Measurements from ENCODE around the gene NDUFA8.
"Not testable (repeated sequence)": the region's sequence is repeated elsewhere in the genome, so short reads cannot be mapped to it uniquely, and the experiment has no call there.

Gene NDUFA8

GRCh38 chr9:122121931-122122330 lies 37.6 kb downstream of the NDUFA8 start:
- no peak for DNase-seq

- no peak for DNase-seq
These were observed 38.2 kb downstream of the NDUFA8 start for GRCh38 chr9:122121391-122121790.

GRCh38 chr9:122120316-122121071 lies 39.1 kb downstream of the NDUFA8 start:
- DNase-seq, result no peak

- no peak for DNase-seq
These were observed 39.9 kb downstream of the NDUFA8 start for GRCh38 chr9:122119721-122120120.

GRCh38 chr9:122119166-122119521 lies 40.4 kb downstream of the NDUFA8 start:
- no peak for DNase-seq

GRCh38 chr9:122118343-122119165 lies 41.0 kb downstream of the NDUFA8 start:
- no peak for DNase-seq

- DNase-seq, result not testable (repeated sequence)
These were observed 42.3 kb downstream of the NDUFA8 start for GRCh38 chr9:122117241-122117640.

GRCh38 chr9:122116448-122117173 lies 43.0 kb downstream of the NDUFA8 start:
- no peak for DNase-seq

- DNase-seq, result no peak
These were observed 43.5 kb downstream of the NDUFA8 start for GRCh38 chr9:122116040-122116439.

GRCh38 chr9:122115176-122116035 lies 44.2 kb downstream of the NDUFA8 start:
- DNase-seq, result no peak

- DNase-seq, result no peak
These were observed 46.0 kb downstream of the NDUFA8 start for GRCh38 chr9:122113574-122113973.

GRCh38 chr9:122112238-122112637 lies 47.3 kb downstream of the NDUFA8 start:
- DNase-seq, result no peak

- no peak for DNase-seq
These were observed 48.0 kb downstream of the NDUFA8 start for GRCh38 chr9:122111413-122112085.

GRCh38 chr9:122110100-122110833 lies 49.3 kb downstream of the NDUFA8 start:
- no peak for DNase-seq

- DNase-seq, result no peak
These were observed 50.4 kb downstream of the NDUFA8 start for GRCh38 chr9:122109035-122109813.

GRCh38 chr9:122107291-122107805 lies 52.2 kb downstream of the NDUFA8 start:
- no peak for DNase-seq

- DNase-seq, result no peak
These were observed 53.0 kb downstream of the NDUFA8 start for GRCh38 chr9:122106576-122106975.

GRCh38 chr9:122103985-122104384 lies 55.6 kb downstream of the NDUFA8 start:
- no peak for DNase-seq

- DNase-seq, result no peak
These were observed 57.4 kb downstream of the NDUFA8 start for GRCh38 chr9:122102156-122102555.

- DNase-seq, result no peak
These were observed 58.8 kb downstream of the NDUFA8 start for GRCh38 chr9:122100756-122101155.

Measured in right kidney (tissue), 1 donor.